CD4-positive, alpha-beta T cell treated with Interleukin-17A for 1 hour (primary cell): ENCODE measurements around the gene IGFBP3.

ENCODE experiments used
- DNase-seq: peaks from one replicate; pipeline ENCODE4 v3.0.0-alpha.2; 2020

IGFBP3 gene

GRCh38 chr7:45890902-45891461 lies 30.1 kb downstream of the IGFBP3 start:
- DNase-seq = peak; percentile 32

- no peak for DNase-seq
Observed at GRCh38 chr7:45890125-45890901, 30.8 kb downstream of the IGFBP3 start.

- DNase-seq = no peak
Observed at GRCh38 chr7:45889367-45890067, 31.6 kb downstream of the IGFBP3 start.

DNA sequence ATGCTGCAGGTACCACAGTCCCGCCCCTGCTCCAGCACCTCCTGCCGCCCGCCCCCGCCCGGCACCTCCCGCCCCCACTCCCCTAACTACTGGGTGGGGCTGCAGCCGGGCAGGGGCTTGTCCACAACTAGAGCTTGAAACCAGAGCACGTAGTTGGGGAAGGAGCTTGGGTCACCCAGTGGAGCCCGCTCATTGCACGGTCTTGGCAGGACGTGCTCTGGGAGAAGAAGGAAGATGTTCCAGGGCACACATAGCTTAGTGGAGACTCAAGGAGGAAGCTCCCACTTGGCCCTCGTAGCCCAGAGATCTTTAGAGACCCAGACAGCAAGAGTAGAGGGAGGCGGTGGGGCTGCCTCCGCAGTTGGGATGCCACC lies 32.1 kb downstream of the IGFBP3 start:
- no peak for DNase-seq

- no peak for DNase-seq
Observed at GRCh38 chr7:45888185-45888992, 32.7 kb downstream of the IGFBP3 start, which contains the start of gene IGFBP1. TSS of gene IGFBP1 (plus strand) at chr7:45888488. CDS start at chr7:45888653, 165 bp downstream.

DNA sequence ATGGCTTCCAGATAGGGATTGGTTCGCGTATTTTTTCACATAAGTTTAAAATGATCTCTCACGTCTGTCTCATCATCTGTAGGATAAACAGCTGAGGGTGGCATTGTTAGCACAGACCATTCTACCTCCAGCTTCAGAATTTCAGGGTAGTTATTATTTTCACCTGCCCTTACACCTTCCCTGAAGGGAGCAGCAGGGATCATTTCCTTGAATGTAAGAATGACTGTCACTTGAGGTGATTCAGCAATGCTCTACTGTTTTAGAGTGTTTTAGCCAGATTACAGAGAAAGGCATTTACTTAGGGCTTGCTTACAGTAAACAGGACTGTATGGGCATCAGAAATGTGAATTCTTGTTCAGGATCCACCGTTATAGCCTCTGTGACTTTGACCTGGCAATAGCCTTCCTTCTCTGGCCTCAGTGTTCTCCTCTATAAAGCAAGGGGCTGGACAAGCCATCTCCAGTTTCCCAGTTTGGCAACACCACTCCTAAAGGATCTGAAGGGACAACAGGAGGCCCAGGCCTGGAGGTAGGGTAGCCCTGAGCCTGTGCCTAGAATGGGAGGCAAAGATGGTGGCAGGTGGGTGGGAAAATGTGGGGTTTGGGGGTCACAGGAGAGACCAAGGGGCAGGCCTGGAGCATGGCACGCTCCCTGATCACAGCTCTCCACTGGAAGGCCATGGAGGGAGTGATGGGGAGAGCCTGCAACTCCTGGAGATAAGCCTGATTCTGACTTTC lies 34.0 kb downstream of the IGFBP3 start:
- no peak for DNase-seq

DNA sequence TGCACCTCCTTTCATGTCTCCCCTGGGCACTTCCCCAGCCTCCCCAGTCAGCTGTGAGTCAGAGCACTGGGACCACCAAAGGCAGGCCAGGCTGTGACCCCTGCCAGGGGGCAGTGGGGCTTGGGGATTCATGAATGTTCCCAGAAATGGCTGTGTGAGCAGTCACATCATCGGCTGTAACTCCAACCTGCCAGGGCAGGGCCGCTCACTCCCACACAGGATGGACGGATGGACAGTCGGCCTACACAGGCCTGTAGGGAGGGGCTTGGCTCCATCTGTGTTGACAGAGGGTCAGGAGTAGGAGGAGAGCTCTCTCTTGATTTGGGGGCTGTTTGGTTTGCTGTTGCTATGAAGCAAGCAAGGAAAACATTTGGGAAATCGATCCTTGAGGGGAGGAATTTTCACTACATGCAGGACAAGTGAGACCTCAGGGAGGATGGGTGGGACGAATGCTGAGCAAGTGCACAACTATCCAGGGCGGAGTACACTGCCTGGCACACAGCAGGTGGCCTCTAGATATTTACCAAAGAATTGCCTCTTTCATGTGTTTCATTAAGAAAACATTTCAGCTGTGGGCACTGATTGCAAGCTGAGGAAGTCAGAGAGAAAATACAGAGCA lies 35.7 kb downstream of the IGFBP3 start:
- DNase-seq = no peak

DNA sequence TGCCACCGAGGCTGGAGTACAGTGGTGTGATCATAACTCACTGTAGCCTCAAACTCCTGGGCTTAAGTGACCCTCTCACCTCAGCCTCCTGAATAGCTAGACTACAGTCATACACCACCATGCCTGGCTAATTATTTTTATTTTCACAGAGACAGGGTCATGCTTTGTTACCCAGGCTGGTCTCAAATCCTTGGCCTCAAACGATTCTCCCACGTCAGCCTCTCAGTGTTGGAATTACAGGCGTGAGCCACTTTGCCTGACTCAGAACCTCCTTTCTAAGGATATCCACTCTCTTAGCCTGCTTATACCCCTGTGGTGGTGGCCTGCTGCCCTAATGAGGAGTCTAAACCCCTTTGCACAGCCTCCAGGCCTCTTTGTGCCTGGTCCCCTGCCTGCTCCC lies 36.9 kb downstream of the IGFBP3 start:
- DNase-seq = no peak

DNA sequence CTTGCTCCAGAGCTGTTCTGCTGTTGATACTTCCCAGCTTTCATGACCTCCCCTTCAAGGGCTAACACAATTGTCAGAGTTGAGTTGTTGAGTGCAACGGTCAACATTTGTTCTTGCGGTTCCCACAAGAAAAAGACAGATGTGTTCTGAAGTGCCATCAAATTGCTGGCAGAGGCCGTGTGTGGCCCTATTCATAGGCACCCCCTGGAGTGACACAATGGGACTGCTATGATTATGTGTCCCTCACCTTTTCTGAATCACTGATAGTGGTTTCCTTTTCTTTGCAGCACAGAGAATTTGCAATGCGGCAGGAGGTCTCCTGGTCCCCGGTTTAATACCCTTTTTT lies 38.6 kb downstream of the IGFBP3 start:
- DNase-seq = no peak

DNA sequence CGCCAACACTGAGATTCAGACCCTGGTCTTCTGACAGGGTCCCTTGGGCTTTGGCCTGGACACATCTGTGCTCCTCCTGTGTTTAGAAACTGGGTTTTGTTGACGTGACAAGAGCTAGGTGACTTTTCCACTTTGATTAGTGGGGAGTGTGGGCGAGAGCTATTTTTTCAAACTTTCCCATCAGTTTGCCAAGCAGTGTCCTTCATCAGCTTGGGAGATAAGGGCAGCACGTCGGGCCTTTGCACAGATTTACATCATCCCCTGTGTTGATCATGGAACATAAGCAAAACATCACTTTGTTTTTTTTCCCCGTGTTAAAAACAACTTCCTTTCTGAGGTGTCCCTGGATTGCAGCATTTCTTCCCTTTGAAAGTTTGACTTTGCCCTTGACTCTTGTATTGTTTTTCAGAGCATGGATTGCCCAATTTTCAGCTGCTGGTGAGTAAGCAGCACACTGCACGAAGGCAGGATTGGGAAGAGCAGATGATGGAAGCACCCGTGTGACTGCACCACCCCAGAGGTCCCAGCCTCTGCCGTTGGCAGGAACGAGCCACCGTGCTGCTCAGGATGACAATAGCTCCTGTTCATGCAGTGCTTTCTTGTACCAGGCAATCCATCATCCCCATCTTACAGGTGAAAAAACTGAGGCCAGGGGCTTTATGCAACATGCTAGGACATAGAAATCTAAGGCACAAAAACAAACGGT lies 39.2 kb downstream of the IGFBP3 start:
- no peak for DNase-seq

GRCh38 chr7:45881280-45881758 lies 39.8 kb downstream of the IGFBP3 start:
- no peak for DNase-seq

DNA sequence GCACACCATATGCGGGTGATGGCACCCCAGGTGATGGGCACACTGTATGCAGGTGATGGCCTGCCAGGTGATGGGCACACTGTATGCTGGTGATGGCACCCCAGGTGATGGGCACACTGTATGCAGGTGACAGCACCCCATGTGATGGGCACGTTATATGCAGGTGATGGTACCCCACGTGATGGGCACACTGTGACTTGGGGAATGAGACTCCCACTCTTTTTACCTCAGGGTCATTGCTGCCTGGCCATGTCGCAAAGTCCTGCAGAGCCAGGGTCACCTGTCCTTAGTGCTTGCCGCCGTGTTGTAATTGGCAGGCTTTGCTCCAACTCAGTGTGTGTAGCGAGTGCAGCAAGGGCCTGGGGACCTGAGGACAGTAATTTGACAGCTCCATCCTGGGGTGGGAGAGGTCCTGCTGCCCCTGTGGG lies 40.6 kb downstream of the IGFBP3 start:
- DNase-seq = no peak

- no peak for DNase-seq
Observed at GRCh38 chr7:45878457-45879144, 42.5 kb downstream of the IGFBP3 start.

GRCh38 chr7:45876519-45876918 lies 44.6 kb downstream of the IGFBP3 start:
- DNase-seq = no peak

DNA sequence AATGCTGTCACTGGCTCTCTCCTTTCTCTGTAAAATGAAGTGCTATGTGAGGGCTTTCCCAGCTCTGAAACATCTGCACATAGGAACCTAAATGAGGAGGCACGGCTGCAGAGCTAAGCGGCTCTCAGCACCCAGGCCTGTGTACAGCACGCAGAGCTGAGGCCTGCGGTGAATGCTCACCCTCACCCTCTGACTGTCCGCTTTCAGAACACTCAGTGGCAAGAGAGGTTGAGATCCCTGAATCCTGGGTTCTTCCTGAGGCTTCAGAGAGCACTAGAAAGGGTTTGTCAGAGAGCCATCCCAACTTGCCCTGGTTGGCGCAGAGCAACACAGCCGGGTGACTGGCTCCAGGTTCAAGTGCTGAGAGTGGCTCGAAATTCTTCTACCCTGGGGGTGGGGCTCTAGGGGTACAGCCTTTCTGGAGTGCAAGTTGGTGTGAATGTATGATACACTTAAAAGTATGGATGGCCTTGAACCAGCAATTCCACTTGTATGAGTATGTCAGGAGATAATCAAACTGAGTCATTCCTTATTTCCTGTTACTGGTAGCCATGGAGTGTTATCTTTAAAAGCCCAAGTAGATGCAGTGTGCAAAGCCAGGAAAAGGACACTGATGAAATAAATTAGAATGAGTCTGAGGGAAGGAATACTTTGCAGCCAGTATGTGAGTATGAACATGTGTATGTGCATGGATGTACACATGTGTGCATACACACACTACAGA lies 46.5 kb downstream of the IGFBP3 start:
- DNase-seq = no peak

GRCh38 chr7:45873355-45873754 lies 47.7 kb downstream of the IGFBP3 start:
- DNase-seq = no peak

GRCh38 chr7:45873035-45873354 lies 48.1 kb downstream of the IGFBP3 start, which contains the start of gene CCDC201:
TSS of gene CCDC201 (minus strand) at chr7:45873082. CDS start at chr7:45873007, 75 bp downstream.
- no peak for DNase-seq

- no peak for DNase-seq
Observed at GRCh38 chr7:45872116-45873034, 48.7 kb downstream of the IGFBP3 start.

- no peak for DNase-seq
Observed at GRCh38 chr7:45869426-45869825, 51.6 kb downstream of the IGFBP3 start.
